Cardiac muscle cell (in vitro differentiated cells and primary cell): ENCODE results near the gene NFIC. TPM values are rescaled to one million over a fixed set of nuclear protein-coding genes. Genes with fewer than 3 reads are reported as not detected.

Source experiments
- DNase-seq, 2 donors: peaks; one replicate each; pipeline versions ENCODE4 v3.0.0 to v3.0.0-alpha.2; 2010 to 2017; ENCODE audit warnings: low read depth in 1 of 2, low spot score in 1 of 2
- H3K27ac ChIP-seq: fragments of 200-600 bp; sonication (generic); 2 replicates; pipeline ENCODE4 v1.5.1; 2016
- H3K27me3 ChIP-seq: fragments of 200-600 bp; sonication (generic); 2 replicates; pipeline ENCODE4 v1.6.0; 2016; ENCODE audit warnings: control low read depth
- H3K36me3 ChIP-seq: fragments of 200-600 bp; sonication (generic); 2 replicates; pipeline ENCODE4 v1.5.1; 2016; ENCODE audit warnings: control low read depth
- H3K4me1 ChIP-seq: fragments of 200-600 bp; sonication (generic); 2 replicates; pipeline ENCODE4 v1.8.1; 2017; ENCODE audit warnings: low read depth, mild to moderate bottlenecking, mixed run types
- H3K4me3 ChIP-seq: fragments of 200-600 bp; sonication (generic); 2 replicates; pipeline ENCODE4 v1.5.1; 2016; ENCODE audit warnings: mild to moderate bottlenecking
- H3K9me3 ChIP-seq: fragments of 200-600 bp; sonication (generic); 2 replicates; pipeline ENCODE4 v1.5.1; 2017; ENCODE audit warnings: low read depth, mild to moderate bottlenecking, control low read depth
- polyA plus RNA-seq: library from polyadenylated mRNA; unstranded; fragments of >200 nt; fragmentation: Nextera tagmentation; extraction: Ambion mirVana; gene quantifications from 2 replicates; pipeline ENCODE4 v1.2.1, GENCODE V29; 2016
- total RNA-seq: library from RNA; depleted of rRNA; stranded (reverse); fragments of >200 nt; gene quantifications from 2 replicates; pipeline ENCODE4 v1.2.3, GENCODE V29; 2016
- TF ChIP-seq, protein P1 (sequence below): IDR thresholded peaks from 2 replicates; pipeline ENCODE4 v1.5.1; 2012; ENCODE audit warnings: low read depth, mild to moderate bottlenecking, low read length

The NFIC gene
- total and polyA plus RNA-seq, 2 experiments from 2014 or later, result 32.7 to 46.1 TPM

DNA sequence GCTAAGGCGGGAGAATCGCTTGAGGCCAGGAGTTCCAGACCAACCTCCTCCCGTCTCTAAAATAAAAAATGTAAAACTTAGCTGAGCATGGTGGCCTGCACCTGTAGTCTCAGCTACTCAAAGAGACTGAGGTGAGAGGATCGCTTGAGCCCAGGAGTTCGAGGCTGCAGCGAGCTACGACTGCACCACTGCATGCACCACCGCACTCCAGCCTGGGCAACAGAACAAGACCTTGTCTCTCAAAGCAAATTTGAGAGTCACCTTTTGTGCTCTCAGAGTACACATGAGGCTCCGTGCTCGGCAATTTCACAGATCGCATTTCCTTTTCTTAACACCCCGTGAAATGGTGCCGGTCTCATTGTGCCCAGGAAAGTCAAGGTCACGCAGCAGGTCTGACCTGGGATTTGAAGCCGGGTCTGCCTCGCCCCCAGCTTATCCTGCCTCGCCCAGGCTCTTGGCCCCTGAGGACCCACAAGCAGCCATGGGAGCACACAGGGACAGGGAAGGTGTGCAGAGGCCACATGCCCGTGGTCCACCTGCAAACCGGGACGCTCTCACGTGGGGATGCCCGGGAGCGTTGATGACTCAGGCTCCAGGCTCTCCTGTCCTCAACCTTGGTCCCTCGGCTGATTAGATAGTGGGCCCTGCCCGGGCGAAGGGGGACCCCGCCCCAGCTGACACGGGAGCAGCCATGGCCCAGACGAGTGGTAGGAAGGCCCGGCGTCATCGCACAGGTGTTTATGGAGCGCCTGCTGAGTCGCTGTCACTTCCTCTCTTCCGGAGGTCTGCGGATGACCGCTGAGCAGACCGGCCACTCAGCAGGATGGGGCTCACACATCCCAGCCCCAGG is 115.1 kb downstream of the NFIC start:
- no peaks in the 10 kb centered on the region for H3K9me3 ChIP-seq
- no peak for DNase-seq
- no peaks in the 10 kb centered on the region for H3K4me1 ChIP-seq
- no peak overlapping the region for H3K4me3 ChIP-seq
- no peak overlapping the region for H3K27ac ChIP-seq
- no peaks in the 10 kb centered on the region for H3K36me3 ChIP-seq
- TF ChIP-seq, protein P1, sequence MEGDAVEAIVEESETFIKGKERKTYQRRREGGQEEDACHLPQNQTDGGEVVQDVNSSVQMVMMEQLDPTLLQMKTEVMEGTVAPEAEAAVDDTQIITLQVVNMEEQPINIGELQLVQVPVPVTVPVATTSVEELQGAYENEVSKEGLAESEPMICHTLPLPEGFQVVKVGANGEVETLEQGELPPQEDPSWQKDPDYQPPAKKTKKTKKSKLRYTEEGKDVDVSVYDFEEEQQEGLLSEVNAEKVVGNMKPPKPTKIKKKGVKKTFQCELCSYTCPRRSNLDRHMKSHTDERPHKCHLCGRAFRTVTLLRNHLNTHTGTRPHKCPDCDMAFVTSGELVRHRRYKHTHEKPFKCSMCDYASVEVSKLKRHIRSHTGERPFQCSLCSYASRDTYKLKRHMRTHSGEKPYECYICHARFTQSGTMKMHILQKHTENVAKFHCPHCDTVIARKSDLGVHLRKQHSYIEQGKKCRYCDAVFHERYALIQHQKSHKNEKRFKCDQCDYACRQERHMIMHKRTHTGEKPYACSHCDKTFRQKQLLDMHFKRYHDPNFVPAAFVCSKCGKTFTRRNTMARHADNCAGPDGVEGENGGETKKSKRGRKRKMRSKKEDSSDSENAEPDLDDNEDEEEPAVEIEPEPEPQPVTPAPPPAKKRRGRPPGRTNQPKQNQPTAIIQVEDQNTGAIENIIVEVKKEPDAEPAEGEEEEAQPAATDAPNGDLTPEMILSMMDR, result no peak
- H3K27me3 ChIP-seq, result no peaks in the 10 kb centered on the region

DNA sequence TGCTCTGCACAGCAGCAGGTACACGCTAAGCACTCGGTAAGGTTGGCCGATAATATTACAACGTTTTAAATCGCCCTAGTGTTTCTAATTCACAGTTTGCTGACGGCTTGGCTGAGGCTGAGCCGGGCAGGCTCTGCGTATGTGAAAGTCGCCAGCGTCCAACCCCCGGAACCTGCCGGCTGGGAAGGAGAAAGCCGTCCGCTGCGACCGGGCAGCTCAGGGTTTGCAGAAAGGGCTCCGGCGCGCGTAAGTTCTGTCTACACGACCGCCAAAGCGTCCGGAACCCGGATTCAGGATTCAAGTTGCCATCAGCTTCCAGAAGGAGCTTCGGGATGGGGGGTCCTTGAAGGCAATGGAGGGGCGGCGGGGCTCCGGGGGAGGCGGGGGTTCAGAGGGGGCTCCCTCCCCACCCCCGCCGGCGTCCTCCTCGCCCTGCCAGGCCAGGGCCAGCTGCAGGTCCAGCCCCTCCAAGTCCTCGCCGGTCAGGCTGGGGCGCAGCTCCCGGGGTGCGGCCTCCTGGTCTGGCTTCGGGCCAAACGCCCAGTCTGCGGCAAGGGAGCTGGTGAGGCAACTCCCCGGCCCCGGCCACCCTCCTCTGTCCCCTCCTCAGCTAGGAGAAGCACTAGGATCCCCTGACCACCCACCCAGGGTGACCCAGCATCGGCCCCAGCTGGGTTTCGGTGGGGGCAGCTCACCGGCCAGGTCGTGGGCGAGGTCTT is 116.3 kb downstream of the NFIC start:
- H3K4me1 ChIP-seq, result no peaks in the 10 kb centered on the region
- H3K27me3 ChIP-seq, result no peaks in the 10 kb centered on the region
- DNase-seq, result no peak
- TF ChIP-seq, protein P1, result no peak
- no peaks in the 10 kb centered on the region for H3K9me3 ChIP-seq
- no peaks in the 10 kb centered on the region for H3K36me3 ChIP-seq
- no peak overlapping the region for H3K27ac ChIP-seq
- no peak overlapping the region for H3K4me3 ChIP-seq

DNA sequence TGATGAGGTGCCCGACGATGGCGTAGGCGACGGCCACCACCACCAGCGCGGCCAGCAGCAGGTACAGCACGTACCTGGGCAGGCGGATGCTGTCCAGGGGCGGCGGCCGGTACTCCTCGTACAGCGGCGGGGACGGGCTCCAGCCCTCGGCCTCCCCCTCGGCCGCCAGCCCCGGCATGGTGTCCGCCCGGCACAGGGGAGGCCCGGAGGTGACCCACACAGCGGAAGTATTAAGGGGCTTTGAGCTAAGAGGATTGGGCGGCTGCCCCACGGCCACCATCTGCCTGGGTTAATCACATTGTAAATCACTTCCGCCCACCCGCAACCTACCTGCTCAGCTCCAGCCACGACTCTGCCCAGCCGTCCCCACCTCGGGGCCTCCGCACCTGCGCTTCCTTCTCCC is 116.8 kb downstream of the NFIC start, which contains the start of gene SMIM44:
Gene SMIM44, minus strand, starts transcription at position 216 of the 403 bp plus-strand sequence. Its CDS starts 38 bp downstream, at position 178.
- Histone ChIP-seq H3K4me3 (no peak within 1 kb of the TSS), H3K36me3 (no peaks in the 10 kb centered on the region), H3K4me1 (no peaks in the 10 kb centered on the region), H3K27me3 (no peaks in the 10 kb centered on the region), H3K27ac (no peak within 1 kb of the TSS), H3K9me3 (no peaks in the 10 kb centered on the region)
- TF ChIP-seq, protein P1, result no peak
- no peak for DNase-seq

DNA sequence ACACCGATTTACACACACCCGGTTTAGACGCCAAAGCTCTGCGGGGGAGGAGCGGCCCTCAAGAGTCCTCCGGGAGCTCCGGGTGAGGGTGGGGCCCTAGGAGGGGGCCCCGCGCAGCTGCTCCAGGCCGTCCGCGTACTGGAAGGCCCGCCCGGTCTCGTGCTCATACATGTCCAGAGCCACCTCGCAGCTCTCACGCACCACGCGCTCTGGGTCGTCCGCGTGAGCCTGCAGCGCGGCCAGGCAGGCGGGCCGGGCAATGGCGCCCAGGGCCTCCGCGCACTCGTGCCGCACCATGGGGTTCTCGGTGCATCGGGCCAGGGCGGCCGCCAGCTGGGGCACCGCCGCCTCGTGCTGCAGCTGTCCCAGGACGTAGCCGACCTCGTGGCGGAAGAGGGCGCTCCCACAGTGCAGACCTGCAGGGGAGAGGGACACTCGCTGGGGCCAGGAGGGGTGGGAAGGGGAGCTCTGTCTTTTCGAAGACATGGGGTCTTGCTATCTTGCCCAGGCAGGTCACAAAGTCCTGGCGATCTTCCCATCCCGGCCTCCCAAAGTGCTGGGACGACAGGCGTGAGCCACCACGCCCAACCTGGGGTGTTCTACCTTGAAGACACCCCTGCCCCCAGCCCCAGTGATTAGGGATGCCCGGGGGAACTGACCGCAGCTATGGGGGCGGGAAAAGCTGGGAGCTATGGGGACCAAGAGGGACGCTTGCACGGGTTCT is 125.2 kb downstream of the NFIC start:
- no peak for DNase-seq
- Histone ChIP-seq H3K4me1 (no peaks in the 10 kb centered on the region), H3K36me3 (peaks cover 8% of the 10 kb centered on the region), H3K27ac (no peak overlapping the region), H3K9me3 (no peaks in the 10 kb centered on the region), H3K27me3 (no peaks in the 10 kb centered on the region), H3K4me3 (no peak overlapping the region)
- TF ChIP-seq, protein P1, result no peak

DNA sequence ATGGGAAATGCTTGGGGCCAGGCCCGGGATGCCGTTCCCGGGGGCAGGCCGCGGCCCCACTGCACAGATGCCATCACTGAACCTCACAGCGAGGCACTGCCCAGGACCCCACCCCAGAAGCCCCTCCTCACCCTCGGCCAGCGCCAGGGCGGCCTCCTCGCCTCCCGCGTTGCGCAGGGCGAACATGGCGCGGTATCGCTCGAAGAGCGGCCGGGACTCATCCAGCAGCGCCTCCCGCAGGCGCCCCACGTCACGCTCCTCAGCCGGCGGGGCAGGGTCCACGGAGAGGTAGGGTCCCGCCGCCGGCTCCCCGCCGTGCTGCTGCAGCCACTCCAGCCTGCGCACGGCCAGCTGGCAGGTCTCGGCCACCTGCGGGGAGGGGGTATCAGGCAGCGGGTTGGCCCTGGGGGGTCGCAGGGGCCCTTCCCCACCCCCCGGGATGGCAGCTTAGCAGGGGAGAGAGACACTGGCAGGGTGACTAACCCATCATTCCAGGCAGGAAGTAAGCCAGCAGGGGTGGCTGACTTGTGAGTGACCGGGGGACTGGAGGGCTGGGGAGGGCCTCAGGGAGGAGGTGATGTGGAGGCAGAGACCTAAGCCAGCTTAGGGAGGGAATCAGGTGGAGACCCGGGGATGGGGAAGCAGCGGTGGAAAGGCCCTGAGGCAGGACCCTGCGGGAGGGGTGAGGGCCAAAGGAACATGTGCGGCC is 125.9 kb downstream of the NFIC start:
- Histone ChIP-seq H3K9me3 (no peaks in the 10 kb centered on the region), H3K36me3 (peaks cover 8% of the 10 kb centered on the region), H3K27me3 (no peaks in the 10 kb centered on the region), H3K4me3 (no peak overlapping the region), H3K27ac (no peak overlapping the region), H3K4me1 (no peaks in the 10 kb centered on the region)
- DNase-seq, result no peak
- TF ChIP-seq, protein P1, result no peak
